EL (cell line): Measurements from ENCODE around the gene PELI3.
"Not testable (repeated sequence)": the region's sequence is repeated elsewhere in the genome, so short reads cannot be mapped to it uniquely, and the experiment has no call there.

ENCODE experiments used
- DNase-seq: peaks from one replicate; pipeline ENCODE4 v3.0.0-alpha.2; 2016

PELI3 gene

GRCh38 chr11:66466225-66467033, at the start of gene PELI3:
PELI3 (plus strand) TSS chr11:66466905; CDS start chr11:66468129, 1,224 bp downstream.
- DNase-seq = peak; percentile 89

GRCh38 chr11:66417000-66417399, 49.7 kb upstream of the PELI3 start:
- DNase-seq = no peak

- DNase-seq = peak; percentile 94
Observed at GRCh38 chr11:66418168-66418985, 48.3 kb upstream of the PELI3 start.

- no peak for DNase-seq
Observed at GRCh38 chr11:66418986-66419308, 47.8 kb upstream of the PELI3 start.

- no peak for DNase-seq
Observed at GRCh38 chr11:66419825-66420224, 46.9 kb upstream of the PELI3 start.

GRCh38 chr11:66420671-66421476, 45.8 kb upstream of the PELI3 start, which contains the start of gene NPAS4:
NPAS4 (plus strand) TSS chr11:66421035; CDS start chr11:66421180, 145 bp downstream.
- no peak for DNase-seq

- DNase-seq = peak; percentile 79
Observed at GRCh38 chr11:66421492-66422205, 45.1 kb upstream of the PELI3 start.

GRCh38 chr11:66426314-66426713, 40.4 kb upstream of the PELI3 start:
- no peak for DNase-seq

- DNase-seq = no peak
Observed at GRCh38 chr11:66428933-66429332, 37.8 kb upstream of the PELI3 start.

- DNase-seq = peak; percentile 68
Observed at GRCh38 chr11:66429983-66430602, 36.6 kb upstream of the PELI3 start.

GRCh38 chr11:66431287-66431686, 35.4 kb upstream of the PELI3 start:
- not testable (repeated sequence) for DNase-seq

GRCh38 chr11:66431871-66432329, 34.8 kb upstream of the PELI3 start:
- not testable (repeated sequence) for DNase-seq

- no peak for DNase-seq
Observed at GRCh38 chr11:66432597-66432996, 34.1 kb upstream of the PELI3 start.

GRCh38 chr11:66437979-66438503, 28.7 kb upstream of the PELI3 start:
- DNase-seq = peak; percentile 6

- DNase-seq = peak; percentile 93
Observed at GRCh38 chr11:66438504-66439466, 27.9 kb upstream of the PELI3 start, which contains the start of gene MRPL11. MRPL11 (minus strand) TSS chr11:66438848; CDS start chr11:66438754, 94 bp downstream.

GRCh38 chr11:66440101-66440939, 26.4 kb upstream of the PELI3 start:
- DNase-seq = not testable (repeated sequence)

GRCh38 chr11:66440940-66441282, 25.8 kb upstream of the PELI3 start:
- not testable (repeated sequence) for DNase-seq

GRCh38 chr11:66443602-66444001, 23.1 kb upstream of the PELI3 start:
- DNase-seq = peak; percentile 95

GRCh38 chr11:66447012-66447411, 19.7 kb upstream of the PELI3 start:
- no peak for DNase-seq
